NCI-H82 treated with DMSO at 0.1 percent for 48 hours (cell line): ENCODE data around the gene TAF11L2.
"Not testable (repeated sequence)": the region's sequence is repeated elsewhere in the genome, so short reads cannot be mapped to it uniquely, and the experiment has no call there.

ENCODE experiments used
- DNase-seq: peaks from one replicate; lab custom pipeline; 2025; ENCODE audit not compliant: unreplicated experiment; lab: John Stamatoyannopoulos, UW

The TAF11L2 gene

GRCh38 chr5:17524935-17525334 is 26.9 kb downstream of the TAF11L2 start, which contains the start of gene TAF11L5:
TAF11L5 (plus strand) TSS chr5:17525235.
- DNase-seq, result not testable (repeated sequence)

- DNase-seq, result not testable (repeated sequence)
Measured at GRCh38 chr5:17526504-17526903, 28.5 kb downstream of the TAF11L2 start.

- DNase-seq, result not testable (repeated sequence)
Measured at GRCh38 chr5:17528369-17528768, 30.3 kb downstream of the TAF11L2 start, which contains the start of gene TAF11L6. TAF11L6 (plus strand) TSS chr5:17528669.
